Measurements from ENCODE around the gene NAXD.
"Not testable (repeated sequence)": the region's sequence is repeated elsewhere in the genome, so short reads cannot be mapped to it uniquely, and the experiment has no call there.

The NAXD gene

DNA sequence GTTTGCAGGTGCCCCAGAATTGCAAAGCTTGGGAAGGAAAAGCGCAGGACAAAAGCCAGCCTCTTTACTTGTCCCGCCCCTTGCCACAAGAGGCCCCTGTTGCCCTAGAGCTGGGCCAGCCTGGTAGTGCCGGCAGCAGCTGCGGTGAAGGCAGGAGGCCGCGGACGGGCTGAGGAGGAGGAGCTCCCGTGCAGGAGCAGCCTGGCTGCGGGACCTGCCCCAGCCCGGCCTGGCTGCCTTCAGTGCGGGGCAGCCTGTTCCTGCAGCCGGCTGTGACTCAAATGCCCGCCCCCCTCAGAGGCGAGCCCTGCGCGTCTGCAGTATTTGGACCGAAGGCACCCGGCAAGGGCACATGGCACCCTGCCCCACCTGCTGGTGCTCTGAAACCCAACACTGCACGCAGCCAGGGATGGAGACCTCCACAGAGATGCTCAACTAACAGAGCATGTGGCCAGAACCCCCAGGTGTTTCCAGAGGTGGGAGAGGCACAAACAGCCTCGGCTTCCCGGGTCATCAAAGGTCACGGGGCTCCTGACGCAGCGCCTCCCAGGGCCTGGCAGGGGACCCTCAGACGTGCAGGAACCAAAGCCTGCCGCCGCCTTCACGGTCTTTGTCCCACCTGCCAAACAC is 29.7 kb downstream of the NAXD start:
- DNase-seq (ENCODE audit: low spot score): peak; percentile 79

DNA sequence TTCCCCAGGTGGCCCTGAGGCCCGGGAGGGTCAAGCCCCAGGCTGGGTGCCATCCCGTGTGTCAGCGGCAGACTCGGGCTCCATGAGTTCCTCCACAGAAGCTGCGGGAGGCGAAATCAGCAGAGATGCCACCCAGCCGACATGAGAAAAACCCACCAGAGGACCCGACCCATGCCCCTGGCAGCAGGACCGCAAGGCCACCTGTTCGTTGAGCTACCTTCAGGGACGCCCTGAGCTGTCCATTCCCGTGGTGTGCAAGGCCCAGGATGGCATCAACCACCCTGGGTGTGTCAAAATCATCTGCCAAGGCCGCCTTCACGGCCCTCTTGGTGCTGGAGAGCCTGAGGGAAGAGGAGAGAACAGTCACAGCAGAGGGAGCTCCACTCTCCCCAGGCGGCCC is 30.4 kb downstream of the NAXD start:
- DNase-seq (ENCODE audit: low spot score): no peak

DNA sequence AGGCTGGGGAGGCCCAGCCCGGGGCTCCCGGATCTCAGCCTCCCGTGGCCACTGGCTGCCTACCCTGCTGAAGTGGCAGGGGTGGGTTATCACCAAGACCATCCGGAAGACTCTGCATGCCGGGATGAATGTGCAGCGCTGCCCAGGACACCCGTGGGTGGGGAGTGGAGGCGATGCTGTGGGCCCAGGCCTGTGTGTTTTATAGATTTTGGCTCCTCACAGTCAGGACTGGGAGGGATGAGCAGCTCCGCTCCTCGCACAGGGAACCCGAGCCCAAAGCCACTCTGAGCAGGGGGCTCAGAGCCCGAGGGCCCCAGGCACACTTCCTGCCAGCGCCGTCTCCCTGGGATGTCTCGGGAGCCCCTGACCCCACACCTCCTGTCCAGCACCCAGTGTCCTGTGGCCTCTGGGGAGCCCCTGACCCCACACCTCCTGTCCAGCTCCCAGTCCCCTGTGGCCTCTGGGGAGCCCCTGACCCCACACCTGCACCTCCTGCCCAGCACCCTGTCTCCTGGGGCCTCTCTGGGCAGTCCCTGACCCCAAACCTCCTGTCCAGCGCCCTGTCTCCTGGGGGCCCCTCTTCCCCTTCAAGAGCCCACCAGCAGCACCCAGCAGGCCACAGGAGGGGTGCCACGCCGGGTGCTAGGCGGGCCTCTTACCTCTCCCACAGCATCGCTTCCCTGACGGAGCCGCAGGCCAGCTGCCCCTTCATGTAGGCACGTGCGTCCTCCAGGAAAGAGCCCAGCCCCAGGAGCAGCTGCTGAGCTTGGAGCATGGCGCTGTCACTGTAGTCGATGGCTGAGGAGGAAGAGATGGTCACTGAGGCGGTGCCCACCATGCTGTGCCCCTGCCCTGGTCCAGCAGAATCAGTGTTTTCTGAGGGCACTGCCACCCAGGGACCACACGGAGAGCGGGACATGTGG is 31.4 kb downstream of the NAXD start:
- DNase-seq (ENCODE audit: low spot score): no peak

DNA sequence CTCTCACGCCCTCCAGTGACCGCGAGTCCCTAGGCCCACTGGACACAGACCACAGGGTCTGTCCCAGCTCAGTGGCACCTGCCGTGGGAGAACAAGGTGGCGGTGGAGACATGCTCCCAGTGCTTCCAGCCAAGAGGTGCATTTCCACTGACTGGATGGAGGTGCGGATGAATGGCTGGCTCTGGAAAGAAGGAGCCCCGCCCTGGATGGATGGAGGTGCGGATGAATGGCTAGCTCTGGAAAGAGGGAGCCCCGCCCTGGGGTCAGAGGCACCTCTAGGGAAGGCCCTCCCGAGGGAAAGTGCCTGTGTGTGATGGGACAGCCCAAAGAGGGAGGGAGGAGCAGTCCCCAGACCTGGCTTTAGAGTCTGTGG is 32.0 kb downstream of the NAXD start:
- no peak for DNase-seq (ENCODE audit: low spot score)

DNA sequence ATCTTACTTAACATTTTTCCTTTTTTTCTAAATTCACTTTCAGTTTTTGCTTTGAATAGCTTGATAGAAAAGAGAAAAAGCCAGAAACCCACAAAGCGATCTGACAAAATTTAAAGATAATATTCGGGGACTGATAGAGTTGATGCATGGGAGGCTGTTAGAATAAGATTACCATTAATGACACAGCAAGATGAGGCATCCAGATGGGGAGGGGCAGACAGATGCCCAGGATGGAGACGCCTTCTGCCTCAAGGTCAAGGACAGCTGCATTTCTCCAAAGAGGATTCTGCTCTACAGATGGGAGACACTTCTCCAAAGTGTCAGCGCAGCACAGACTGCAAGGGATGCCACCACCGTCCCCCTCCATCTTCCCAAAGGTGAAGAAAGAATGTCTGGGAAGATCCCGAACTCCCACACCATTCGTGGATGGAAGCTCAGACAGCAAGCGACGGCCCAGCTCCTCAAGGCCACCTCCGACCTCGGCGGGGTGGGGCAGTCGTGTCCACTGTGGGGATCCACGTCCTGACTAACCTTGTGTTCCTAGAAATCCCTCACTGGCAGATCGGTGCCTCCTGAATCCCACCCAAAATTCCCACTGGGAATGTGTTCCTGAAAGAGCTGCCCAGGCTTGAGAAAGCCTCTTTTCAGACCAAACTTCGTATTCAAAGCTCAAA is 32.9 kb downstream of the NAXD start:
- DNase-seq (ENCODE audit: low spot score): no peak

DNA sequence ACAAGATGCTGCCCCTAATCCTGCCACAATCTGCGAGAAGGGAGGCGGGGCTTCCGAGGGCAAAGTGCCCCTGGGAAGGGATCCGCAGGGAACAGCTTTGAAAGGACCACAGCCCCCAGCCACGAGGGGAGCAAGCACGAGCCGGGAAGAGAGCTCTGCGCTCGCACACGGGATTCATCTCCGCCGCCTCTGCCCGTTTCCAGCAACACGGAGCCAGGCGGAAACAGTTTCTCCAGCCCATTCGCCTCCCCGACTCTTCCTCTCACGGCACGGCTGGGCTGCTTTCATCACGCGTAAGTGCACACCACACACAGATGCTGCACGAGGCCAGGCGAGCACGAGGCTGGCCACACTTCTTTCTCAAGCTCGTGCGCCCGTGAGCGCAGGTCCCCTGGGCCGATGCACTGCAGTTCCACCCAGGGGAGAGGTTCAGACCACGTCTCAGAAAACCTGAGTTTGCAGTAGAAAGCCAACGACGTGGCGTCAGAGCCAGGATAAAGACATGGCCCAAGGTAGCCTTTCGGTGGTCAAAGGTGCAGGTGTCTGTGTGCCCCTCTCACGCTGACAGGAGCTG is 33.6 kb downstream of the NAXD start:
- DNase-seq (ENCODE audit: low spot score): no peak

DNA sequence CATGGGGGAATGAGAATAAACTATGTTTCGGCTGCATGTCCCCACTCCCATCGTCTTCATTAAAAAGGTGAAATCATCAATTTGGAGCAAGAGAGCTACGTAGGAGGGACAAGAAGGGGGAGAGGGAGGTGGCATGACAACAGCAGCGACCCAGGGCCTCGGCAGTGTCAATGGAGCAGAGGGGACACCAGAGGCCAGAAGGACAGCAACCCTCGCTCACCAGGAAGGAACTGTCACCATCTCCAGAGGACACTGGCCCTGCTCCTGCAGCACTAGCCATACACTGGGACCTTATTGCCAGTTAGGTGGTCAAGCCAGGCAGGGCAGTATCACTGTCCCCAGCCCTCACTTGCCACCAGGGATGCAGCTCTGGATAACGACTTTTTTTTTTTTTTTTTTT is 34.2 kb downstream of the NAXD start:
- DNase-seq (ENCODE audit: low spot score): no peak

DNA sequence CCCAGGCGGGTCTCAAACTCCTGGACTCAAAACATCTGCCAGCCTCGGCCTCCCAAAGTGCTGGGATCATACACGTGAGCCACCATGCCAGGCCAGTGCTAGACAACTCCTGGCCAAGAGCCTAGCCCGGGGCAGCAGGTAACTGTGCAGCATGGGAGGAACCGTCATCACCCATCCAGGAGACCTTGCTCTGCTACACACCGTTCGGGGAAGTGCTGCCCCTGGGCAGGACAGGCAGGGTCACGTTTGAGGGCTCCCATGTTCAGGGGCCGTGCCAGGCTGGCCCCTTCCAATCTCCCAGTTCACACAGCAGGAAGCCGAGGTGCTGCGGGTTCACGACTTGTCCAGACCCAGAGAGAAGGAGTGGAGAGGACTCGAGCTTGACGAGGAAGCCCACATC is 35.1 kb downstream of the NAXD start:
- no peak for DNase-seq (ENCODE audit: low spot score)

DNA sequence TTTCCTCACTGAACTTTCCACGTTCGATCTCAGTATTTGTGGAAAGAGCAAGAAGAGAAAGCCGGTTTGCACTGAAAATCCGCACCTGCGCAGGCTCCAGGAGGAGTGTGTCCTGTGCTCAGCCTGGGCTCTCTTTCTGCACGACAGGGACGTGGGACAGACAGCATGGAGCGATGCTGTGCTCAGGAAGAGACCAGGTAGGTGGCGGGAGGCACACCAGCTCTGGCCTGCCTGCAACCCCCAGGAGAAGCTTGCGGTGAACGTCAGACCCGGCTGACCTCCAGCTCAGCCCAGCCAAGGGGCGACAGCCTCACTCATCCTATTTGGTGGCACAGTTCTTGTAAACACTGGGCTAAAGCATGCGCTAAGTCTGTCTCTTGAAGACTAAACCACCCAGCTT is 35.9 kb downstream of the NAXD start:
- no peak for DNase-seq (ENCODE audit: low spot score)

DNA sequence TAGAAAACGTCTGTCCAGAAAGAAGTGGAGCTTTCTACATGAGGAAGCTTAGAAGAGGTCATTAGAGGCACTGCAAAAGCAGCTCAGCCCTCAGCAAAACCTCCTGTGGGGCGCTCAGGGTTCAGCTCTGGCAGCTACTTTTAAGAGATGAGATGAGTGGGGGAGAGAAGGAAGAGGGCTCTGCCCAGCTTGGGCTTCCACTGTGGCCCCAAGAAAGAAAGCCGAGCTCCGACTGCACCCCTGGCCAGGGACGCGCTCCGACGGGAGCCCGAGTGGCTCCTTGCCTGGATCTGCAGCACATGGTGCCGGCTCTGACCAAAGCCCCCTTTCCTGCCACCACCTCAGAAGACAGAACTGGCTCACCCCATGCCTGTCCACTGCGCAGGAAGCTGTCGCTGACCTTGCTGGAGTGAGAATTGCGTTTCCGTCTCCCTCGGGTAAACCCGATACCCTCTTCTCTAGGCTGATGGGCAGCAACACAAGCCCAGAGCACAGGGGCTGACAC is 36.4 kb downstream of the NAXD start:
- DNase-seq (ENCODE audit: low spot score): no peak

DNA sequence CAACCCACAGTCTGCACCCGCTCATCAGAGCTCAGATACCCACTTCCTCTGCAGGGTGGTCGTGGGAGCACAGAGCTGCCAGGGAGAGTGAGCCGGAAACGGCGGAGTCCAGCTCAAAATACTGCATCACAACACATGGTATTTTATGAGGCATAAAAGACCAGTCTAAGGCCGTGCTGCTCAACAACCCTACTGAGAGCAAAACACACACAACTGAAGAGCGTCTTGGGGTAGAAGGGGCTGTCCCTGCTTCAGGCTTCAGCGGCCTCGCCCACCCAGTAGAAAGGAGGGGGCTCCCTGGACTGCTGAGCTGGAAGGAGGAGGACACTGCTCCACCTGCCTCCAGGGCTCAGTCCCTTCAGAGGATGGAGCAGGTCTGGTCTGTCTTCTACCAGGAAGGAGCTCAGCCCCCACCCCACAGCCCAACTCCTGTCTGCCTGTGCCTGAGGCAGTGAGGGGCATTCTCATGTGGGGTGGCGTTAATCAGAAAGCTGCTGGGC is 36.9 kb downstream of the NAXD start:
- no peak for DNase-seq (ENCODE audit: low spot score)

DNA sequence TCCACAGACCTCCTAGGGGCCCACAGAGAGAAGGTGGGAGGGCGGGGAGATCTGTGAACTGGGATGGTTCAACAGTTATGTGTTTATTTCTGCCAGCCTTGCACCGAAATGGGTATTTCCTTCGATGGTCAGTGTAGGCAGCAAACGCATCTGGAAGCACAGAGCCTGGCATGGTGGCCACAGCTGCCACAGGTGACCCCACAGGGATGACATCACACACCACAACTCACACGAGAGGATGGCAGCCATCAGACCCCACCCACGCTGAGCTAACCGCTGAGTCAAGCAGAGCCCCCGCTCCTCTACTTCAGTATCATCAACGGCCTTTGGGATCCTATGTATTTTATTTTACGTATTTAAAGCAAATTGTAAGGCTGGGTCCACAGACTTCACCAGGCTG is 37.4 kb downstream of the NAXD start:
- no peak for DNase-seq (ENCODE audit: low spot score)

DNA sequence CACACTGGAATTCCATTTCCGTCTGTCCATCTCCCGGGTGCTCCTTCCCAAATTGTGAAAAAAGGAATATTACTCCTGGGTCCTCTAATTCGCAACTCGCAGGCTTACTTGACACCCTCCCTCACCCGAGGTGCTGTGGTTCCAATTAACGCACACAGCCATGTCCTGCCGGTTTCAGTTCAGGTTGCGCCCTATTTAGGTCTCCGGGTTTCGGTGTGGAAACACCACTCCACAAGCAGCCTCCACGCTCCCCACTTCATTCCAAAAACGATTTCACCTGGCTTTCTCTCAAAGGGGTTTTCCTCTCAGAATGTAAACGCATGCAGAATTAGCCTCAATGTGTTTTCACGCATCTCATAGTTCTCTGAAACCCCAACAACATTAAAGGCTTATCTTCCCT is 37.9 kb downstream of the NAXD start:
- no peak for DNase-seq (ENCODE audit: low spot score)

DNA sequence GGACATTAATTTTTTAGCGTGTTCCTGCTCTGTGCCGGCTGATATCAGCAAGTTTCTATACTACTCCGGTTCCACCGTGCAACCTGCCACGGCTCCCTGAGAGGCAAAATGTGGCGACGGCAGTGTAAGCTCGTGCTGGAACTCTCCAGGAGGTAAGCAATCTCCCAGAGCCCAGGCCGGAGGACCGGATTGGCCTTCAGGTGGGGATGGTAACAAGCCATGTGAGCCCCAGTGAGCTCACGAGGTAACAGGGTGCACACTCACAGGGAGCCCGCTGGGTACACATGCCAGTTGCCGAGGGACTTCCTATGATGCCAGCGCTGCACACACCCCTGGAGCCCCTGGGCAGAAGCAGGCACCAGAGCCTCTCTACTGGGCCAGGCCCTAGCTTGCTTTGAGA is 38.5 kb downstream of the NAXD start:
- no peak for DNase-seq (ENCODE audit: low spot score)

DNA sequence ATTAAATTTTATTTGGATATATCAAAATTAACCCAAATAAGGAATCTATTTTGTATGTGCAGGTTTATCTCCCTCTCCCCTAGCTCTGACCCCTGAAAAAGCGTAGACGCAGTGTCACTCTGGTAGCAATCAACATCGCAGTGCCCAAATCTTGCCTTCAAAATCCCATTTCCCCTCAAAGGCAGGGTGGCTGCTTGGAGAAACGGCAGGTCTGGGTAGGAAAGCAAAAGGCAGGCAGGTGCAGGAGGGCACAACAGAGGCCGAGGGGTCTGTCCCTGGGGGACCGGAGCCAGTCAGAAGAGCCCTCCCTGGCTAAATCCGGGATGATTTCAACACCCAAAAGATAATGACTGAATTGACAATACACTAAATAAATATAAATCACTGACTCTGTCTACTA is 41.9 kb downstream of the NAXD start:
- no peak for DNase-seq (ENCODE audit: low spot score)

DNA sequence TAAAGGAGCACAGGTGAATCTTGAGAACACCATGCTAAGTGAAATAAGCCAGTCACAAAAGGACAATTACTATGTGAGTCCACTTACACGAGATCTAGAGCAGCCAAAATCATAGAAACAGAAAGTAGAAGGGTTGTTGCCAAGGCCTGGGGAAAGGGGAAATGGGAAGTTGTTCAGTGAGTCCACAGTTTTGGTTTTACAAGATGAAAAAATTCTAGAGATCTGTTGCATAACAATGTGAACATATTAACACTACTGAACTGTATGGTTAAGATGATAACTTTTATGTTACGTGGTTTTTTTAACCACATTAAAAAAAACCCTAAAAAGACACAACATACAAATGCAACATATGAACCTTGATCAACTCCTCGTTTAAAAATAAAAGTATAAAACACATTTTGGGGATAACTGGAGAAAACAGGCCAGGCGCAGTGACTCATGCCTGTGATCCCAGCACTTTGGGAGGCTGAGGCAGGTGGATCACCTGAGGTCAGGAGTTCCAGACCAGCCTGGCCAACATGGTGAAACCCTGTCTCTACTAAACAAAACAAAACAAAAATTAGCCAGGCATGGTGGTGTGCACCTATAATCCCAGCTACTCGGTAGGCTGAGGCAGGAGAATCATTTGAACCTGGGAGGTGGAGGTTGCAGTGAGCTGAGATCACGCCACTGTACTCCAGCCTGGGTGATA is 43.0 kb downstream of the NAXD start:
- DNase-seq (ENCODE audit: low spot score): not testable (repeated sequence)

DNA sequence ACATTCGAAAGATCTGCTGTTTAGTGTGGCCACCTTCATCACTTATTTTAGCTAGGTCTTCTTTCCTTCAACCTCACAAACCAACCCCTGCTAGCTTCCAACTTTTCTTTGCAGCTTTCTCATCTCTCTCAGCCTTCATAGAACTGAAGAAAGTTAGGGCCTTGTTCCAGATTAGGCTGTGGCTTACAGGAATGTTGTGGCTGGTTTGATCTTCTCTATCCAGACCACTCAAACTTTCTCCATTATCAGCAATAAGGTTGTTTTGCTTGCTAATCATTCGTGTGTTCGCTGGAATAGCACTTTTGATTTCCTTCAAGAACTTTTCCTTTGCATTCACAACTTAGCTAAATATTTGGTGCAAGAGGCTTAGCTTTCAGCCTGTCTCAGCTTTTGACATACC is 45.9 kb downstream of the NAXD start:
- no peak for DNase-seq (ENCODE audit: low spot score)

DNA sequence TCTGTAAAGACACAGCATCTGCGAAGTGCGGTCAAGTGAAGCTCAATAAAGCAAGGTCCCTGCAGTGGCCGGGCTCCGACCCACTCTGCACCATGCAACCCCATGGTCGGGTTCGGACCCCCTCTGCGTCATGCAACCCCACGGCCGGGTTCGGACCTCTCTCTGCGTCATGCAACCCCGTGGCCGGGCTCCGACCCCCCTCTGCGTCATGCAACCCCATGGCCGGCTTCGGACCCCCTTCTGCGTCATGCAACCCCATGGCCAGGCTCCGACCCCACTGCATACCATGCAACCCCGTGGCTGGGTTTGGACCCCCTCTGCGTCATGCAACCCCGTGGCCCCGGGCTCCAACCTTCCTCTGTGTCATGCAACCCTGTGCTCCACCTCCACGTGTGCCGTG is 46.7 kb downstream of the NAXD start:
- DNase-seq (ENCODE audit: low spot score): no peak

DNA sequence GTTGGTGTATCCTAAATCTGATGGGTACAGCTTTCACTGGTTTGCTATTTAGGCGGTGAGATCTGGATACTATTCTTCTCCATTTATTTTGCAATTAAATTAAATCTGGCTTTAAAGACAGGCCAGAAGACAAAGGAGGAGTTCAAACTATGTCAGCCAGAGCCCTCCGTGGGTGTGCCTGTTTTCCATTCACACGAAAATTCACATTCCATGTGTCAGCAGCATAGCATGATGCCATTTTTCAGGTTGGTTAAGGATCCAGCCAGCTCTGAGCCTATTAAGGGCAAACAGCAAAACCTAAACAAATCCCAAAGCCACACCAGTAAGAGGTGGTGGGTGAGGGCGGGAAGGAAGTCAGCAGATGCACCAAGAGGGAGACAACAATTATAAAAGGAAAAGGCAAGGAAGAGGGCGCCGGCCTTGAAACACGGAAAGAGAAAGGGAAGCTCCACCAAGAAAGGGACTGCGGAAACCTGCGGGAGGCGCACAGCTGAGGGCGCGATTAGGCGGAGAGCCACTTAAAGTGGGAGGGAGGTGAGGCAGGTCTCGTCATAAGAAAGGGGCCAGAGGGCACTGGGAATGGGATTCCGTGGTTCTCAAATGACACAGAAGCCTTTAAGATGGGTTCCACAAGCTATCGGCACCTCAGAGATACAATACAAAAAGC is 47.6 kb downstream of the NAXD start:
- no peak for DNase-seq (ENCODE audit: low spot score)

DNA sequence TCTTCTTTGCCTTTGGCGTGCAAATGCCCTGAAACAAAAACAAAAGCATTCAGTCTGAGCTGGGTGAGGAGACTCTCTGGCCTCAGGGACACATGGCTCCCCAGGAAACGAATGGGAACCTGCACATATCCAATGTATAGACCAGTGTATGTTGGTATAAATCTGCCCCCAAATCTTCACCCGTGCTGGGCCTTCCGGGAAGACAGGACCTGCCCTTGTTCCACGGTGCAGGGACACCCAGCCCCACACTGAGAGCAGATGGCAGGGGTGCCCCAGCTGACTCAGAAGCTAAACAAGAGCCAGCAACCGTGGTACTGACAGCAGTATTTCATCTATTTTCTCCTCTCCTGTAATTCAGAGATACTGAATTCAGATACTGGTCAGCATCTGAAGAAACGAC is 48.1 kb downstream of the NAXD start:
- DNase-seq (ENCODE audit: low spot score): no peak

DNA sequence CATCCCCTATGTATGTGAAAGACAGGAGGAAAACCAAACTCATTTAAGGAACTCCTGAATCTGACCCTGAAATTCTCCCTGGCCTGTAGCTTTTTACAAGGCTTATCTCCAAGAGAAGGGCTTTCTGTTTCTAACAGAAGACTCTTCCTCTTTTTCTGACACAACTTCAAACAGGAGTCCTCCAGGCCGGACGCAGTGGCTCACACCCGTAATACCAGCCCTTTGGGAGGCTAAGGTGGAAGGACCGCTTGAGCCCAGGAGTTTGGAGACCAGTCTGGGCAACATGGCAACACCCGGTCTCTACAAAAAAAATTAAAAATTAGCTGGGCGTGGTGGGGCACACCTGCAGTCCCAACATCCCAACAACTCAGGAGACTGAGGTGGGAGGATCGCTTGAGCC is 48.7 kb downstream of the NAXD start:
- no peak for DNase-seq (ENCODE audit: low spot score)
